G401 (cell line): ENCODE data around the gene ALAD. TPM values are rescaled to one million over a fixed set of nuclear protein-coding genes. Genes with fewer than 3 reads are reported as not detected.
A peak's percentile ranks its signal among the peaks of the same experiment; 100 is the strongest.
"Not testable (repeated sequence)": the region's sequence is repeated elsewhere in the genome, so short reads cannot be mapped to it uniquely, and the experiment has no call there.

Experiments
- DNase-seq: peaks from one replicate; pipeline ENCODE4 v3.0.0-alpha.2; 2015; ENCODE audit warnings: low spot score
- in situ Hi-C: cut with HindIII; loops from 2 replicates; pipeline ENCODE4 v1.10.0; 2016; ENCODE audit warnings: low sequenced_read_pairs, mixed read lengths
- total RNA-seq: library from RNA; depleted of rRNA; stranded (reverse); fragments of >200 nt; shearing (Covaris generic); gene quantifications from 2 replicates; pipeline ENCODE4 v1.2.3, GENCODE V29; 2014

ALAD gene
- total RNA-seq, 1 experiment from 2014 or later, result 11.3 TPM

GRCh38 chr9:113406353-113406752, 5.3 kb upstream of the ALAD start:
- DNase-seq, in situ Hi-C loops: not testable (repeated sequence)

- no peak for DNase-seq
- in situ Hi-C loops, result no loop called here
Measured at GRCh38 chr9:113403646-113404045, 2.6 kb upstream of the ALAD start.

GRCh38 chr9:113399646-113400200, 1.4 kb downstream of the ALAD start:
- peak; percentile 21 for DNase-seq
- in situ Hi-C loops, result no loop called here

- no peak for DNase-seq
- in situ Hi-C loops, result no loop called here
Measured at GRCh38 chr9:113398796-113399195, 2.3 kb downstream of the ALAD start.

- in situ Hi-C loops, result no loop called here
- DNase-seq, result no peak
Measured at GRCh38 chr9:113397203-113397631, 3.9 kb downstream of the ALAD start.

- in situ Hi-C loops, result no loop called here
- no peak for DNase-seq
Measured at GRCh38 chr9:113395000-113395861, 5.9 kb downstream of the ALAD start.

GRCh38 chr9:113393281-113393680, 7.8 kb downstream of the ALAD start:
- DNase-seq, result no peak
- in situ Hi-C loops, result no loop called here

- DNase-seq, result no peak
- in situ Hi-C loops, result no loop called here
Measured at GRCh38 chr9:113391917-113392316, 9.2 kb downstream of the ALAD start.

- DNase-seq, result no peak
- in situ Hi-C loops, result no loop called here
Measured at GRCh38 chr9:113390192-113390960, 10.7 kb downstream of the ALAD start.

GRCh38 chr9:113389451-113389850, 11.6 kb downstream of the ALAD start:
- in situ Hi-C loops, result no loop called here
- DNase-seq, result no peak

- in situ Hi-C loops, result no loop called here
Measured at GRCh38 chr9:113388833-113389232, 12.3 kb downstream of the ALAD start.

GRCh38 chr9:113387560-113388230, 13.4 kb downstream of the ALAD start:
- in situ Hi-C loops, result no loop called here
- no peak for DNase-seq

More at GRCh38 chr9:113388833-113389232, 12.3 kb downstream of the ALAD start:
- no peak for DNase-seq

- in situ Hi-C loops, result no loop called here
Measured at GRCh38 chr9:113386571-113387393, 14.3 kb downstream of the ALAD start.

GRCh38 chr9:113381909-113382411, 19.1 kb downstream of the ALAD start:
- no peak for DNase-seq
- in situ Hi-C loops, result no loop called here

More at GRCh38 chr9:113386571-113387393, 14.3 kb downstream of the ALAD start:
- DNase-seq, result no peak

GRCh38 chr9:113381441-113381840, 19.6 kb downstream of the ALAD start:
- DNase-seq, in situ Hi-C loops: not testable (repeated sequence)

- in situ Hi-C loops, result no loop called here
- no peak for DNase-seq
Measured at GRCh38 chr9:113380869-113381378, 20.2 kb downstream of the ALAD start.

- in situ Hi-C loops, DNase-seq: not testable (repeated sequence)
Measured at GRCh38 chr9:113379829-113380210, 21.3 kb downstream of the ALAD start.
